Gastroesophageal sphincter (tissue), 4 donors: ENCODE results near the gene TTC21B. TPM values are rescaled to one million over a fixed set of nuclear protein-coding genes. Genes with fewer than 3 reads are reported as not detected.

Experiments
- ATAC-seq: fragments of 150-250 bp; one replicate; pipeline ENCODE4 v1.9.1; 2016; ENCODE audit warnings: mild to moderate bottlenecking, moderate library complexity
- H3K27ac ChIP-seq, 4 donors: fragments of 200-600 bp; sonication (generic) in 3 of 4; 1 replicate in 3 of 4; 2 replicates in 1 of 4; pipeline ENCODE4 v1.5.1; 2016 to 2019
- H3K27me3 ChIP-seq: fragments of 200-600 bp; sonication (generic); one replicate; pipeline ENCODE4 v1.5.1; 2019
- H3K36me3 ChIP-seq, 2 donors: fragments of 200-600 bp; sonication (generic); one replicate each; pipeline ENCODE4 v1.5.1; 2019; ENCODE audit warnings: control low read depth in 1 of 2
- H3K4me1 ChIP-seq, 3 donors: fragments of 200-600 bp; sonication (generic); 1 replicate in 2 of 3; 2 replicates in 1 of 3; pipeline ENCODE4 v1.5.1; 2016 to 2019; ENCODE audit warnings: control low read depth in 2 of 3
- H3K4me3 ChIP-seq, 2 donors: fragments of 200-600 bp; sonication (generic); one replicate each; pipeline ENCODE4 v1.5.1; 2019; ENCODE audit warnings: mild to moderate bottlenecking in 1 of 2, moderate library complexity in 1 of 2
- H3K9me3 ChIP-seq, 3 donors: fragments of 200-600 bp; sonication (generic); one replicate each; pipeline ENCODE4 v1.5.1; 2017 to 2019; ENCODE audit warnings: control low read depth in 2 of 3
- EP300 ChIP-seq: sonication (generic); formaldehyde crosslinking; IDR thresholded peaks from one replicate; pipeline ENCODE4 v1.6.1; 2017; ENCODE audit warnings: antibody characterized with exemption, mild to moderate bottlenecking
- POLR2A ChIP-seq, 2 donors: fragments of 450-650 bp; IDR thresholded peaks; one replicate each; pipeline ENCODE4 v1.6.1; 2017; ENCODE audit warnings: antibody characterized with exemption in 2 of 2, mild to moderate bottlenecking in 2 of 2, moderate library complexity in 1 of 2
- POLR2AphosphoS5 ChIP-seq: sonication (generic); formaldehyde crosslinking; IDR thresholded peaks from one replicate; pipeline ENCODE4 v1.6.1; 2017; ENCODE audit warnings: antibody characterized with exemption
- WGBS, 2 donors: methylation state at CpG; one replicate each; pipeline ENCODE4 v1.1.5; 2018; ENCODE audit warnings: low coverage in 1 of 2; 5-methylcytosine and 5-hydroxymethylcytosine counted together
- total RNA-seq, 4 donors: library from RNA; depleted of rRNA; stranded (reverse); fragments of >200 nt; gene quantifications; one replicate each; pipeline ENCODE4 v1.1.0, GENCODE V29; 2016
- TF ChIP-seq, protein P1 (sequence below), 4 experiments: fragments of 200-600 bp in 2 of 4; fragments of 450-650 bp in 2 of 4; sonication (generic) in 1 of 4; IDR thresholded peaks; one replicate each; pipeline ENCODE4 v1.5.1; 2017 to 2019; ENCODE audit warnings: antibody characterized with exemption in 4 of 4, mild to moderate bottlenecking in 2 of 4, moderate library complexity in 2 of 4

Gene TTC21B
- total RNA-seq, 4 donors from 2014 or later: 15.0 to 30.2 (median 26.3) TPM

DNA sequence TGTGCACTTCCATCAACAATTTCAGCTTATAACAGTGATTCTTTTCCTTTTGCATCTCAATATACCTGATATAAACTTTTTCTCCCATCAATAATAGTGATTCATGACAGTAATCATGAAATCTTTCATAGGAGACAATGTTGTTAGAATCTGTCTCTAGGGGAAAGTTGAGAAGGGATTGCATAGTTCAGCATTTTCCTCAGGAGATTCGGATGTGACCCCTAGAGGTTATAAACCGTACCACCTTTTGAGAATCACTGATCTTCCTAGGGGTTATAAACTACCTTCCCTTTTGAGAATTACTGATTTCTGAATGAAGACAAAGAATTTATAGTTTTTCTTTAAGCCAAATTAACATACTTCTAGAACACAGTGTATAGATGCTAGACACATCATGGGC, 106.6 kb downstream of the TTC21B start:
- Histone ChIP-seq H3K9me3 (peaks cover 0 to 14% (median 0%) of the 10 kb centered on the region in 3 donors), H3K4me3 (no peak overlapping the region), H3K4me1 (no peaks in the 10 kb centered on the region), H3K27me3 (no peaks in the 10 kb centered on the region), H3K27ac (no peak overlapping the region), H3K36me3 (no peaks in the 10 kb centered on the region)
- WGBS, 2 donors: 60 to 62% methylated on average over 2 of the region's 2 CpGs
- TF ChIP-seq POLR2AphosphoS5: no peak
- no peak for TF ChIP-seq POLR2A (IDR thresholded peaks at IDR 0.05)
- ATAC-seq: no peak

DNA sequence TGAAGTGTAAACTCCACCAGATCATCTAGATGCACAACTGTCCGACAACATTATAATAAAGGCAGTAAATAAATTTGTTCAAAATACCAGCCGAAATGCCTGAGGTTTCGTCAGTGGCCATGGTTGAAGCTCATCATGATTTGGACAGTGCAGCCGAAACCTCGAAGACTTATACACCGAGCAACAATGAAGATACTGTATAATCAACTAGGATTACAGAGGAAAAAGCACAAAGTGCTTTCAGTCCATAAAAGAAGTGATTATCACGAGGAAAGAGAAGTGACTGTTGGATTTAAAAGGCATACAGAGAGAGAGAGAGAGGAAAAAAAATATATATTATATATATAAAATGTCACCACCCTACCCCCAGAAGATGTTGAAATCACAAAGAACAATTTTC, 107.5 kb downstream of the TTC21B start:
- Histone ChIP-seq H3K27ac (no peak overlapping the region), H3K4me1 (no peaks in the 10 kb centered on the region), H3K9me3 (peaks cover 0 to 12% (median 0%) of the 10 kb centered on the region in 3 donors), H3K27me3 (no peaks in the 10 kb centered on the region), H3K36me3 (no peaks in the 10 kb centered on the region), H3K4me3 (no peak overlapping the region)
- TF ChIP-seq, protein P1, sequence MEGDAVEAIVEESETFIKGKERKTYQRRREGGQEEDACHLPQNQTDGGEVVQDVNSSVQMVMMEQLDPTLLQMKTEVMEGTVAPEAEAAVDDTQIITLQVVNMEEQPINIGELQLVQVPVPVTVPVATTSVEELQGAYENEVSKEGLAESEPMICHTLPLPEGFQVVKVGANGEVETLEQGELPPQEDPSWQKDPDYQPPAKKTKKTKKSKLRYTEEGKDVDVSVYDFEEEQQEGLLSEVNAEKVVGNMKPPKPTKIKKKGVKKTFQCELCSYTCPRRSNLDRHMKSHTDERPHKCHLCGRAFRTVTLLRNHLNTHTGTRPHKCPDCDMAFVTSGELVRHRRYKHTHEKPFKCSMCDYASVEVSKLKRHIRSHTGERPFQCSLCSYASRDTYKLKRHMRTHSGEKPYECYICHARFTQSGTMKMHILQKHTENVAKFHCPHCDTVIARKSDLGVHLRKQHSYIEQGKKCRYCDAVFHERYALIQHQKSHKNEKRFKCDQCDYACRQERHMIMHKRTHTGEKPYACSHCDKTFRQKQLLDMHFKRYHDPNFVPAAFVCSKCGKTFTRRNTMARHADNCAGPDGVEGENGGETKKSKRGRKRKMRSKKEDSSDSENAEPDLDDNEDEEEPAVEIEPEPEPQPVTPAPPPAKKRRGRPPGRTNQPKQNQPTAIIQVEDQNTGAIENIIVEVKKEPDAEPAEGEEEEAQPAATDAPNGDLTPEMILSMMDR (IDR thresholded peaks at IDR 0.05): no peak
- TF ChIP-seq EP300 (no peak), POLR2AphosphoS5 (no peak), POLR2A (IDR thresholded peaks at IDR 0.05) (no peak)
- 75 to 81% methylated on average over 7 of the region's 7 CpGs for WGBS, 2 donors
- ATAC-seq: no peak

DNA sequence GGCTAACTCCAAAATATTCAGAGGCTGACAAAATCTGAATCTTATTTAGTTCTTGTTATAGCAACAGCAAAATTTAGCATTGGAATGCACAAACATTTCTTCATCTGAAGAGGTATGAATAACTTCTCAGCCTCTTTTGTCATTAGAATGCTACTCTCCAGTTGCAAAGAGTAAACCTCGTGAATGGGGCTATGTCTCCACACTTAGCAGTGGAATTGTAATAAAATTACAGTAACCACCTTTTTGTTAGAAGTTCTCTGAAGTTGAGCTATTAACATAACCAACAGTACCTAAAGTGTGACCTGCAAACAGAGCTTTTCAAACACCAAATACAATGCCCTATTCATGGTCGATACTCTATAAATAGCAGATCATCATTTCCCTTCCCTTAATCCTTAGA, 109.4 kb downstream of the TTC21B start:
- 41 to 51% methylated on average over 2 of the region's 2 CpGs for WGBS, 2 donors
- Histone ChIP-seq H3K27ac (no peak overlapping the region), H3K9me3 (peaks cover 0 to 1% (median 0%) of the 10 kb centered on the region in 3 donors), H3K27me3 (no peaks in the 10 kb centered on the region), H3K36me3 (no peaks in the 10 kb centered on the region), H3K4me1 (no peaks in the 10 kb centered on the region), H3K4me3 (no peak overlapping the region)
- TF ChIP-seq POLR2AphosphoS5 (no peak), POLR2A (IDR thresholded peaks at IDR 0.05) (no peak), EP300 (no peak)
- TF ChIP-seq, protein P1 (IDR thresholded peaks at IDR 0.05): no peak
- ATAC-seq: no peak

DNA sequence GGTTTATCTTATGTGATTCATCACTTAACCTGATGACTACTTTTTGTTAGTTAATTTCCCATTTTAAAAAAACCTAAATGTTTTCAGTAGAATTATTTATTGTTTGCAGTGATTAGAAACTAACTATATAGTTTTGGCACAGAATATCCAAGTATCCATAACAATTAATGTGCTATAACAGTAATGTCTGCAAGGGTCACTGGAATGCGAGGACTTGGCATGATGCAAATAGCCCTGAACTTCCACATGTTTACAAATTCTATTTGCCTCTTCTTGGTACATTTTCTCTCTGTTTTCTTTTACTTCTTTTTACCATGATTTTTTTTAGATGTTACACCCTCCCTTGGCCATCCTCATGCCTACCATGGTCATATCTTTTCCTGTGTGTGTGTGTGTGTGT, 110.2 kb downstream of the TTC21B start:
- no peaks in the 10 kb centered on the region for H3K4me1 ChIP-seq
- no peaks in the 10 kb centered on the region for H3K36me3 ChIP-seq
- no peaks in the 10 kb centered on the region for H3K9me3 ChIP-seq
- WGBS, 2 donors: 78 to 83% methylated on average over 1 of the region's 1 CpG
- H3K4me3 ChIP-seq: no peak overlapping the region
- TF ChIP-seq POLR2AphosphoS5: no peak
- no peak for TF ChIP-seq EP300
- TF ChIP-seq, protein P1 (IDR thresholded peaks at IDR 0.05): no peak
- TF ChIP-seq POLR2A (IDR thresholded peaks at IDR 0.05): no peak
- no peaks in the 10 kb centered on the region for H3K27me3 ChIP-seq
- no peak for ATAC-seq
- H3K27ac ChIP-seq: no peak overlapping the region

DNA sequence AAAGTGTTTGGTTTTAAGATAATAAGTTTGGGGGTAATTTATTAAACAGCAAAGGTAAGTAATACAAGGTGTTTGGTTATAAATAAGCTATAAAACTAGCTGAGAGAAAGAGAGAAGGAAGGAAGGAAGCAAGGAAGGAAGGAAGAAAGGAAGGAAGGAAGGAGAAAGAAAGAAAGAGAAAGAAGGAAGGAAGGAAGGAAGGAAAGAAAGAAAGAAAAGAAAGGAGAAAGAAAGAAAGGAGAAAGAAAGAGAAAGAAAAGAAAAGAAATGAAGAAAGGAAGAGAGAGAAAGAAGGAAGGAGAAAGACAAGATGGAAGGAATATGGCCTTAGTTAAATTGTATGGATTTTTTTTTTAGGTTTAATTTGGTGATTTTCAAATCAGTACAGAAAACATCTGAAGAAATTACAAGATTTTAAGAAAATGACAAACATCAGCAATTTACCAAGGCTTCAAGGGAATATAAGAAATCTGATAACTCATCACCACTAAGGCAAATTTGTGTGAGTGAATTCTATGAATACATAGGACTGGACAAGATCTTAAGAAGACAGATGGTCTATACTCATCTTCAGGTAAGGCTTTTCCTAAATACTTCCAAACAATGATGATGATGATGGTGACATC, 113.1 kb downstream of the TTC21B start:
- no peak for ATAC-seq
- no peaks in the 10 kb centered on the region for H3K9me3 ChIP-seq
- no peak overlapping the region for H3K4me3 ChIP-seq
- TF ChIP-seq POLR2A (IDR thresholded peaks at IDR 0.05) (no peak), EP300 (no peak), POLR2AphosphoS5 (no peak)
- TF ChIP-seq, protein P1 (IDR thresholded peaks at IDR 0.05): no peak
- no peaks in the 10 kb centered on the region for H3K36me3 ChIP-seq
- no peaks in the 10 kb centered on the region for H3K27me3 ChIP-seq
- H3K27ac ChIP-seq: no peak overlapping the region
- no peaks in the 10 kb centered on the region for H3K4me1 ChIP-seq
